NCI-H748 (cell line): ENCODE data around the gene DCDC2.
"Not testable (repeated sequence)": the region's sequence is repeated elsewhere in the genome, so short reads cannot be mapped to it uniquely, and the experiment has no call there.

Source experiments
- DNase-seq: peaks from one replicate; lab custom pipeline; 2025; ENCODE audit not compliant: unreplicated experiment; lab: John Stamatoyannopoulos, UW

The DCDC2 gene

DNA sequence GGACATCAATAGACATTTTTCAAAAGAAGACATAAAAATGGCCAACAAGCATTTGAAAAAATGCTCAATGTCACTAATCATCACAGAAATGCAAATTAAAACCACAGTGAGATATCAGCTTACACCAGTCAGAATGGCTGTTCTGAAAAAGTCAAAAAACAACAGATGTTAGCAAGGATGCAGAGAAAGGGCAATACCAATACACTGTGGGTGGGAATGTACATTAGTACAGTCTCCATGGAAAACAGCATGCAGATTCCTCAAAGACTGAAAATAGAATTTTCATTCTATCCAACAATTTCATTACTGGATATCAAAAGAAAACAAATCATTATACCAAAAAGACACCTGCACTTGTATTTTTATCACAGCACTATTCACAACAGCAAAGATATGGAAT is 85.3 kb downstream of the DCDC2 start:
- no peak for DNase-seq

DNA sequence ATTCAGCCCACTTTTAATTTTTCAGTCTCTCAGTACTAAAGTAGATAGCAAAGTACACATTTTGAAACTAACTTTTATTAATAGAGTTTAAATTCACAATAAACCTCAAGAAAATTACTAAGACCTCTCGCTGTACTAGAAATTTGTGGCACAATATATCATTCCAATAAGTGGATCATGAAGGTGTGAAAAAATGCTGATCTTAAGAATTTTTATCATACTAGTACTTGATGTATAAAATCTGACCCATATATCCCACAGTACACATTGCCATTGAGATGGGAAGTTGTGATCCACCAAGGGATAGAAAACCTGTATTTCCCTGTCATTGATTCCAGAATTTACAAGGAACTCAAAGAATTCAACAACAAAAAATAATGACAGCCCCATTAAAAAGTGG is 85.7 kb downstream of the DCDC2 start:
- DNase-seq, result no peak

DNA sequence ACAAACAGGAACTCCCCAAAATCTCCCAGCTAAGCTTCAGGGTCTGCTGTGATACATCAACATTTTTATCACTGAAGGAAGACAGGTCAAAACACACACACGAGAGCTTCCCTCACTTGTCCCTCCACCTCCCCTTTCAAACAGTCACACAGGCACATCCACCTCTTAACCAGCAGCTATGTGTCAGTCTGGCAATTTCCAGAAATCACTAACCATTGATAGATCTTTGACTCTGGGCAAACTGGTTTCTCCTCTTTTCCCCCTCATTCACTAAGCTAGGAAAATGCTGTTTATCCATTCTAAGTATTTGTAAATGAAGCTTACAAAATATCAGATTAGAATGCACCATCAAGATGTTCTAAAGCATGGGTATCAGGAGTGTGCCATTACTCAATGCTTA is 87.8 kb downstream of the DCDC2 start:
- DNase-seq, result peak; percentile 29

DNA sequence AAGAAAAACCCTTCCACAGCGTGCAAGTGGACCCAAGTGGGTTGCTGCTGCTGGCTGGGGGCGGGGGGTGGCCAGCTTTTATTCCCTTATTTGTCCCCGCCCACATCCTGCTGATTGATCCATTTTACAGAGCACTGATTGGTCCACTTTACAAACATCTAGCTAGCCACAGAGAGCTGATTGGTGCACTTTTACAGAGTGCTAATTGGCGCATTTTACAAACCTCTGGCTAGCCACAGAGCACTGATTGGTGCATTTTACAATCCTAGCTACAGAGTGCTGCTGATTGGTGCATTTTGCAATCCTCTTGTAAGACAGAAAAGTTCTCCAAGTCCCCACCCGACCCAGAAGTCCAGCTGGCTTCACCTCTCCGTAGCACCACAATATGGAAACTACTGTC is 99.6 kb downstream of the DCDC2 start:
- not testable (repeated sequence) for DNase-seq

DNA sequence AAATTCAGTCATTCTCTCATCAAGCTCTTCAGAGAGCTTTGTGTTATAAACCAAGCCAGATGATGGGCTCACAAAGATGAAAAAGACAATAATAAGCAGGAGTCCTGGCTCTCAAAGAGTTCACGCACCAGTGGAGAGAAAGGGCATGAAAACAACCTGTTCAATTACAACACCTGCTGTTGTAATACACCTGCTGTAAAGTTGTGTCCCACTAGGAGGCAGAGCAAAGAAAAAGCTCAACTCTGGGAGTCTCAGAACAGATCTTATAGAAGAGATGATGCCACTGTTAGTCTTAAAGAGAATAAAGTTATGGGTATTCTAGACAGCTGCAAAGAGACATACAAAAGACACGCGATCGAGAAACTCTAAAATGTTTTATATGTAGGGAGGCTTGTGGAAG is 100.6 kb downstream of the DCDC2 start:
- DNase-seq, result peak; percentile 86

DNA sequence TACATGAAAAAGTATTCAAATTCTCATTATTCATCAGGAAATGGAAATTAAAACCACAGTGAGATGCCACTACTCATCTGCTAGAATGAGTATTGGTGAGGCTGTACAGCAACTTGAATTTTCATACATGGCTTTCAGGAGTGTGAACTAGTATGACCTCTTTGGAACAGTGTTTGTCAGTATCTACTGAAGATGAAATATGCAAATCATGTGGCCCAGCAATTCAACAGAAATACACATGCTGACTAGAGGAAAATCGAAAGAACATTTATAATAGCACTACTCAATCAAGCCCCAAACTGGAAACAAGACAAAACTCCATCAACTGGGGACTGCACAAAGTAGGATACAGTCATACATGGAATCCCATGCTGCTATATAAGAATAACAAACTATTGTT is 102.2 kb downstream of the DCDC2 start:
- DNase-seq, result no peak

DNA sequence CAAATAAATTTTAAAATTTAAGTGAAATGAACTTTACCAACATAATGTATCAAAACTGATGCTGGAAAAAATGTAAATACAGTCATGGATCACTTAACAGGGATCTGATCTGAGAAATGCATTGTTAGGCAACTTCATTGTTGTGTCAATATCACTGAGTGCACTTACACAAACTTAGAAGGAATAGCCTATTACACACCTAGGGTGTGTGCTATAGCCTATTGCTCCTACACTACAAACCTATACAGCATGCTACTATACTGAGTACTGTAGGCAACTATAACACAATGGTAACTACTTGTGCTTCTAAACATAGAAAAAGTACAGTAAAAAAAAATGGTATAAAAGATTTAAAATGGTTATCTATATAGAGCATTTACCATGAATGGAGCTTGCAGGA is 104.5 kb downstream of the DCDC2 start:
- no peak for DNase-seq

DNA sequence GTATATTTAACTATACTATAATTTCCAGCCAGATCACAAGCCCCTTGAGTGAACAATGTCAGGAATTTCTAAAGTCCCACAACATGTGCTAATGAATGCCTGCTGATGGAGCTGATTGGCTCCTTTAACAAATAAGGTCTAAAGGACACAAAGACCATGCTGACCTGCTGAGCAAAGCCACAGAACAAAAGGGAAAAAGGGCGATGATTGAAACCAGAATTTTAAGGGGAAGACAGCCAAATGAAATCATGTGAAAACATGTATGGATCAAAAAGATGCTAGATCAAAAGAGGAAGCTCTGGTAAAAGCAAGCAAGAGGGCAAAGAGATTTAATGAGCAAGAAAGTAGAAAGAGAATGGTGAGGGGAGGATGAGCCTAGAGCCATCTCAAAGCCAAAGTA is 105.6 kb downstream of the DCDC2 start:
- DNase-seq, result no peak

DNA sequence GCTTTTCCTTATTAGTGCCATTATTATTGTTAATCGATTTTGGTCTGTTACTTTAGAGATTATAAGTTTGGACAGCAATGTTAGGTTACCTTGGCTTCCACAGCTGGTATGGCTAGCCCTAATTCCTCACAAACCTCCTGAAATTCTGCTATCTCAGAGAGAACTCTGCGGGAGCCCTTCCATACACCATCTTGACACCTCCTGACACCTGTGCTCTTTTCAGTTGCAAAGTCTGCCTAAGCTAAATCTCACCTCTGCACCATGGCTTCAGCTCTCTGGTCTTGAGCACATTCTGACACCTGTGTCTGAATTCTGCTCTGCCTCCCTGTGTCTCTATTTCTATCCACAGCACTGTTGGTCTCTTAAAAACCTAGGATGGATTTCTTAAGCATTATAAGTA is 106.5 kb downstream of the DCDC2 start:
- no peak for DNase-seq

DNA sequence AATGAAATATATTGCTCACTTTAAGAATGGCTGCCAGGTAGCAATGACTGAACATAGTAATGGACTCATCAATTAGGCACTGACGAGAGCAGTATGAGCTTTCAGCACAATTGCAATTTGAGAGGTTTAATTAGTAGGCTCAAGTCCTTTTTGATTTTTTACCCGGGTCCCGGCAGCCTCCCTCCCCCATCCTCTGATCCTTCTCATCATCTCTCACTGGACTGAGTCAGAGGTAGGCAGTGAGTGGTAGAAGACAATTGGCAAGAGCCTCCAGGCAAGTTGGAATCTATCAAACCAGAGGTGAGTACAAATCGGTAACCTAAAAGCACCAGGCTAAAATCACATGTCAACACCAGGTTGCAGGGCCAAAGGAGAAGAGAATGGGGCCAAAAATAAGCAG is 107.9 kb downstream of the DCDC2 start:
- DNase-seq, result no peak

DNA sequence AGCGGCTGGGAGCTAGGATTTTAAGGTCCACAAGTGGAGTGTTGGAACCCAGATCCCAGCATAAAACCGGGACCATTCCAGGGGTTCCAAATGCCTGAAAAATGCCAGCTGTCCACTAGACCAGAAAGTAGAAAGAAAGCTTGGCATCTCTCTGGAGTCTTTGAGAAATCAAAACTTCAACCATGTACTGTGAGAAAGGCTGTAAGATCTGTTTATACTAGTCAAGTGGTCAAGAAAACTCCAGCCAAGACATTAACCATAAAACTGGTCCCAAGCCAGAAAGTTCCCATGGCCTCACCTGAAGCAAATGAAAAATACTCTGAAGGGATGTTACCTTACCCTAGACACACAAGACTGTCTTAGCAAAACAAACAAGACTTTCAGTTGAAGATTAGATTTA is 112.6 kb downstream of the DCDC2 start:
- no peak for DNase-seq

DNA sequence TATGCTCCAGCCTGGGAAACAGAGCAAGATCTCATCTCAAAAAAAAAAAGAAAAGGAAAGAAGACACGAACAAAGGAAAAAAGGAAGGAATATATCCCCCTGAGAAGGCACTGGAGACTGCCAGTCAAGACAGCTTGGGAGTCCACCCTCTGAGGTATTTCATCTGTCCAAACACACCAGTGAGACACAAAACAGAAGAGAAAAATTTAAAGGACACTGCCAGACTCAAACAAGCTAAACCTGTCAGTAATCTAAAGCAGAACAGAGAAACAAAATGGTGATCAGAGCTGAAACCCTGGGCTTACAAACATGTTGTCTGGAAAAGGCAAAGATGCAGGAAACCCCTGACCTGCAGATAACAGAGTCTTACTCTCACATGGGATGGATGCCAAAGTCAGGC is 114.9 kb downstream of the DCDC2 start:
- no peak for DNase-seq

DNA sequence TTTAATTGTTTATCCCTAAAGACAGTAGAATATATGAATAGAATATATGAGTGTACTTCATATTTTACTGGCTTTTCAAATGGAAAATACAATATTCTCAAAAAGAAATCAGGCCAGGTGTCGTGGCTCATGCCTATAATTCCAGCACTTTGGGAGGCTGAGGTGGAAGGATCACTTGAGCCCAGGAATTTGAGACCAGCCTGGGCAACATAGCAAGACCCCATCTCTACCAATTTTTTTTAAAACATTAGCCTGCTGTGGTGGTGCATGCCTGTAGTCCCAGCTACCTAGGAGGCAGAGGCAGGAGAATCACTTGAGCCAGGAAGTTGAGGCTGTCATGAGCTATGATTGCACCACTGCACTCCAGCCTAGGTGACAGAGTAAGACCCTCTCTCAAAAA is 116.1 kb downstream of the DCDC2 start:
- DNase-seq, result not testable (repeated sequence)

DNA sequence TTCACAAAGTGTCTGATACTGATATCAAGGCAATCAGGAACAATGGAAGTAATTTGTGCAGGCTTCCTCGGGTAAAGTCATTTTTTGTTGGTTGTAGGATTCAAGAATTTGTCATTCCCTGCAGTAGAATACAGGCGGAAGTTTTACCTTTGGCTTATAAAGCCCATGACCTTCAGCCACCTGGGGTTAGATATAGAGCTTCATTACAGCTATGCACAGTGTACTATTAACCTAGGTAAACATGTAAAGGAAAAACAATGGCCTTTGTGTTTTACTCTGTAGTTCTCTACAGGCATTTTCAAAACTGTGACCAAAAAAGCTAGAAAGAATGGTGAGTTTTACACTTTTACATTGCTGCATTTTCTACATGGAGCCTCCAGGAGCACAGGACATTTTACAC is 116.9 kb downstream of the DCDC2 start:
- no peak for DNase-seq

DNA sequence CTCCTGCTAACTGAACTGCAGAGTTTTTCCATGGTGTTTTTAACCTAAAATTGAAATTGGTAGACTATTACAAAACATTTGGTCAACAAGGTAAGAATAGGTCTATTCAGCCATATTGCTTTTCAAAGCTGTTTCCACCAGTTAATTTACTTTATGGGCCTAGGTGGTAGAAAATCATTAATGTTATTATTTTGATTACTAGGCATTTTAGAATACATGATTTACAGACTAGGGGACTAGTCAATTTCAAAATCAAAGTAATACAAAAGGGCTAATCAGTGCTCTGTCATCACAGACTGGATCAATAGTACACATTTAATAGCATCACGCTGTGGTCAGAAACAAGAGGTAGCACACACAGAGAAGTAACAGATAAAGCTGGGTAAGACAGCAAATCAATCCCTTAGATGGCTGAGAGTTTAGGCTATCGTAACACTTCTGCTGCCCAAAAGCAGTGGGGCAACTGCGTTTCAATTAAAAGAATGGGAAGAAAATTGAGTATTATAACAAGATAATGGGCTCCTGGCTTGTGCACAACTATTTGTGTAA is 117.4 kb downstream of the DCDC2 start:
- DNase-seq, result no peak

DNA sequence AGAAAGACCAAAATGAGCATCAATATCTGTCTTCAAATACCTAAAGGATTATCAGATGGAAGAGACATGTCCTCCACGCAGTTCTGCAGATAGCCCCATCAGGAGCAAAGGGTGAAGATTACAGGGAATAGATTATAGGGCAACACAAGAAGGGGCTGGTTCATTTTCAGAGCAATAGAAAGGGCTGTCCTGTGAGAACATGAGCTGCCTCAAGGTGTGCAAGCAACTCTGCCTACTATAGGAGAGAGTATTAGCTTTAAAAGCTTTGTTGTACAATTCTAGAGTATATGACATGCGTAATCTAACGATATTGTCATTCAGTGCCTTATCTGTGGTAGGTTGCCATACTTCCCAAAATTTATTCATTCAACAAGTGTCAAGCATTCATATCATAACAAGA is 119.2 kb downstream of the DCDC2 start:
- DNase-seq, result no peak

DNA sequence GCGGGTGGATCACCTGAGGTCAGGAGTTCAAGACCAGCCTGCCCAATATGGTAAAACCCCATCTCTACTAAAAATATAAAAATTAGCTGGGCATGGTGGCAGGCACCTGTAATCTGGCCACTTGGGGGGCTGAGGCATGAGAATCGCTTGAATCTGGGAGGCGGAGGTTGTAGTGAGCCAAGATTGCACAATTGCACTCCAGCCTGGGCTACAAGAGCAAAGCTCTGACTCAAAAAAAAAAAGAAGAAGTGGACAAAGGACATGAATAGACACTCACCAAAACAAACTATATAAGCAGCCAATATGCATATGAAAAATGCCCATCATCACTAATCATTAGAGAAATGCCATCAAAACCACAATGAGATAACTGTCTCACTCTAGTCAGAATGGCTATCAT is 121.1 kb downstream of the DCDC2 start:
- not testable (repeated sequence) for DNase-seq

DNA sequence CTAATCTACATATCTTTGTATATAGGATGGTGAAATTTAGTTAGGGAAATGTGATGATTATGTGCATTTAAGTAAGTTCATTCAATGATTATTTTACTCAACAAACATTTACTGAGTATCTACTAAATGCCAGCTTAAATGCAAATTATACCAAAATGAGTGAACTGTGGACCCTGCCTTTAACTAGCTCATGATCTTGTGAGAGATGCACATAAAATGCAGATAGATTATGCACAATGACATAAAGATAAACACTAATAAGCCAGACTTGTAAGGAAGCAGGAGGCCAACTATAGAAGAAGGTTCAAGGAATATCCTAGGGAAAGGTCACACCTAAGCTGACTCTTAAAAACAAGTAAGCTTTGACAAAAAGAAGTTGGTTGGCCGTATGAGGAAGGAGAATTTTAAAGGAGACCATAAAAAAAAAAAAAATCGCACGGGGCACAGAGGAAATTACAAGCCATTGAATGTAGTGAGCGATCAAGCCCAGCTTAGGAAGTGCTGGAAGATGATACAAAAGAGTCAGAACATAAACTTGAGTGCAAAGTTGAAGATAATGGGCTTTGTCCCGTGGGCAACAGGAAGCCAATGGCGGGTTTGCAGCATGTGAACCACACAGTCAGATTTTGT is 123.9 kb downstream of the DCDC2 start:
- DNase-seq, result no peak

DNA sequence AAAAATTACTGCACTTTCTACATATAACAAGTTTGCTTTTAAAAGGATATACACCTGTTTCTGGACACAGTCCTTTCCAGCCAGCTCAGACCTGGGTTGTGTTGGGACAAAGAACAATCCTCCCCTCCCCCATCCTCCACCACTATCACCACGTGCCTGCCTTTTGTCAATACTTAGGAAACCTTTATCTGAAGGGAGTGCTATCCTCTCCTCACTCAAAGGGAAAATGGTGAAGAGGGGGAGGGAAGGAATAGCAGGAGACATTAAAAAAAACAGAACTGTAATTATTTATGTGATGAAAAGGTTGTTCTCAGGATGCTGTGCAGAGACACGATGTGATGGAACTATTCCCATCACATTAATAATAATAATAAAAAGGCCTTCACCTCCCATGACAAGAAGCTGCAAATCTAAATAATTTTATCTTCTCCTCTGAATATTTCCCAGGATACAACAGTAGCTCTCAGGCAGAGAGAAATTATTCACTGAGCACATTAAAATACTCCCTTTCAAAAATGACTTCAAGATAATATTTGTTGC is 126.4 kb downstream of the DCDC2 start:
- DNase-seq, result peak; percentile 18

DNA sequence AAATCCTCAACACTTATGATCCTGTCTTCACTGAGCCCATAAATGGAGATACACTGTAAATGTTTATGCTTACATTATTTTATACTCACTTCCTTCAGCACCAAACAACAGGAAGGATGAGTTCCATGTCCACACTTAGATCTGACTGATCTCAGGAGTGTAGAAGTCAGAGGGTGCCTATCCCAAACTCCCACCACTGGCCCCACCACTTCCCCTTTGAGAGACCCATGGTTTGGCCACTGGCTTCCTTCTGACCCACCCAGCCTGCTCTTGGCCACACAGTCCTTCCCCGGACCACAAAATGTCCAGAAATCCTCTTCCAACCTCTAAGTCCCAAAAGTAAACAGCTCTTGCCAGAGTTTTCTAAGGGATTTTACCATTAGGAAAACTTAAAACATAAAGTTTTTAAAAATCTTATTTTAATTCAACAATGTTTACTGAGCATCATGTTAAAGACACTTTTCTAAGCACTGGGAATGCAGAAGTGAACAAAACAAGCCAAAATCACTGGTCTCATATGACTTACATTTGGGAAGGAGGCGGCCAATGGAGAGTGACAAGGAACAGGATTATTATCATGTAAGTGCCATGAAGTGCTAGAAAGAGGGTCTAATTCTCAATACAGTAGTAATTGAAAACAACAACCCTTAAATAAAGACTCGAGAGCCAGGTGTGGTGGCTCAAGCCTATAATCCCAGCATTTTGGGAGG is 128.0 kb downstream of the DCDC2 start:
- DNase-seq, result no peak

DNA sequence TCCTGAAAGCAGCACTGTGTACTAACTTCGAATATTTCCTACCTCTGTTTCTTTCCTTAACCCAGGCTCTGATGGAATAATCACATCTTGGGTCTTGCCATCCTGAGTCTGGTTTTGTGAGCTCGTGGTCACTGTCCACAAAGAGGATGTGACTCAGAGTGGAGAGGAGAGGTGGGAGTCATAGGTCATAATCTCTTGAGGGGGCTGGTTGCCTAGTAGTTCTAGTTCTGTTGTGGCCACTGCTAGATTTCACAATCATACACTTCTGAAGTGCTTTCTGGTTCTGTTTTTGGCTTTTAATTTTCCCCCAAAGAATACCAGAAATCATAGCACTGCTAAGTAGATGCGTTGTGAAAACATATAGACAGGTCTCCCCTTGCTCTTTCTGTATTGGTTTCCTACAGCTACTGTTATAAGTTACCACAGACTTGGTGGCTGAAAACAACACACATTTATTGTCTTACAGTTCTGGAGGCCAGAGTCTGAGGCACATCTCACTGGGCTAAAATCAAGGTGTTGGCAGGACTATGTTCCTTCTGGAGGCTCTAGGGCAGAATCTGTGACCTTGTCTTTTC is 129.1 kb downstream of the DCDC2 start:
- no peak for DNase-seq

DNA sequence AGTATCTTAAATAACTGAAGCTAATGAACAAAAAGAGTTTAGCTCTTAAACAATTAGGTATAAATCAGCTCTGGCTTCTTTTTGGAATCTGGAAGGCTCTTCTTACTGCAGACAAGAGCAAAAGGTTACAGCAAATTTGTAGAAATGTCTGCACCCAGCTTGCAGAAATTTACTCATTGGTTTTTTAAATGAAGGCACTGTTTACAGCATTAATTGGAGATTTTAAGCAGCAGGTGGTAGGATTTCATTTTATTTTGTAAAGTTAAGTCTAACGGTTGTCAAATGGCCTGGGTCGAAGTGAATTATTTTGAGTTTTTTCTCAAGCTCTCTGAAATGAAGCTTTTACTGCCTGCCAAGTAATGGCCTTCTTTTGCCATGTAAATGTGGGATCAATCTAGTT is 129.7 kb downstream of the DCDC2 start:
- DNase-seq, result no peak
